Osteoblast (primary cell): Measurements from ENCODE around the gene RTF2. TPM values are rescaled to one million over a fixed set of nuclear protein-coding genes. Genes with fewer than 3 reads are reported as not detected.

ENCODE experiments used
- DNase-seq: peaks from one replicate; pipeline ENCODE4 v3.0.0; 2011; ENCODE audit warnings: low spot score, mixed read lengths; ENCODE audit not compliant: insufficient read length; ENCODE audit errors: missing footprints
- H2AFZ ChIP-seq: 2 replicates; pipeline ENCODE4 v1.6.0; 2011; ENCODE audit warnings: mild to moderate bottlenecking, low read length
- H3K27ac ChIP-seq: 2 replicates; pipeline ENCODE4 v1.5.1; 2011; ENCODE audit warnings: mild to moderate bottlenecking, low read depth, low read length, moderate library complexity
- H3K27me3 ChIP-seq: 2 replicates; pipeline ENCODE4 v1.6.0; 2012; ENCODE audit warnings: mild to moderate bottlenecking, control low read depth, inconsistent platforms, low read length, moderate library complexity; ENCODE audit not compliant: insufficient read depth
- H3K36me3 ChIP-seq: 2 replicates; pipeline ENCODE4 v1.5.1; 2011; ENCODE audit warnings: mild to moderate bottlenecking, low read length, control low read depth, moderate library complexity; ENCODE audit not compliant: insufficient read depth
- H3K4me1 ChIP-seq: 2 replicates; pipeline ENCODE4 v1.5.1; 2011; ENCODE audit warnings: mild to moderate bottlenecking, low read length, control low read depth, moderate library complexity; ENCODE audit not compliant: insufficient read depth
- H3K4me2 ChIP-seq: 2 replicates; pipeline ENCODE4 v1.6.0; 2011; ENCODE audit warnings: mild to moderate bottlenecking, low read length; ENCODE audit not compliant: insufficient read depth
- H3K4me3 ChIP-seq: fragments of 200-600 bp; sonication (generic); 3 replicates; pipeline ENCODE4 v1.5.1; 2012; ENCODE audit warnings: mild to moderate bottlenecking, low read length, inconsistent platforms; ENCODE audit not compliant: insufficient read depth
- H3K79me2 ChIP-seq: 2 replicates; pipeline ENCODE4 v1.6.0; 2012; ENCODE audit warnings: mild to moderate bottlenecking, low read length, control low read depth, inconsistent platforms; ENCODE audit not compliant: insufficient read depth
- H3K9me3 ChIP-seq: 2 replicates; pipeline ENCODE4 v1.5.1; 2011; ENCODE audit warnings: low read depth, low read length, control low read depth
- H4K20me1 ChIP-seq: 2 replicates; pipeline ENCODE4 v1.6.0; 2012; ENCODE audit warnings: mild to moderate bottlenecking, low read length, control low read depth; ENCODE audit not compliant: insufficient read depth
- total RNA-seq: library from RNA; depleted of rRNA; stranded (reverse); fragments of >200 nt; gene quantifications from 2 replicates; pipeline ENCODE4 v1.2.3, GENCODE V29; 2012
- TF ChIP-seq, protein P1 (sequence below): IDR thresholded peaks from 2 replicates; pipeline ENCODE4 v1.5.1; 2011; ENCODE audit warnings: mild to moderate bottlenecking, low read depth, low read length, moderate library complexity; ENCODE audit errors: extremely low read depth

RTF2 gene
- total RNA-seq, 1 donor = 69.1 TPM

DNA sequence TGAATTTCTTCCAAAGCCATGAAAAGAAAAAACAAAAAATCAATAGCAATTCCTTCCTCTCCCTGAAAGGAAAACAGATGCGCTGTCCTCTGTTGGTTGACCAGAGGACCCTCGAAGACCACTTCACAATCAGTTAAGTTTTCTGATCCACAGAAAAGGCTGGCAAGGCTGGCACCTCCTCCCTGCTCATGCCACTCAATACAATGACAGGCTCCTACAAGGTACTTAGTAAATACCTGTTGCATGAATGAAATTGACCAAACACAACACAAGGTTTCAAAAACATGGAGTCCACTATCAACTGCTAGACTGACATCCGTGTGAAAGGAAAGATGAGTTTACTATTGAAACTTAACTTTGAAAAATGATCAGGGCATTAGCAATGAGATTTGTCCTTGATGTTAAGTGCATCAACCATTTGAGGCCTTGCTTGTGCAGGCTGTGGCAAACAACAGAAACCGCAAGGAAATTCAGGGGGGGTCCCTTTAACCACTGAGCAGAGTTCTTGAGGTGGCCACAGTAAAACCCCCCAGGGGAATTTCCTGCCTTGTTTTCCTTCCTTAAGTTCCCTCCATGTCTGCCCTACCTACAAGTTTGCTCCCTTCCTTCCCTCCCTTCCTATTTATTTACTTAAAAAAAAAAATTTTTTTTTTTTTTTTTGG lies 27.9 kb upstream of the RTF2 start:
- Histone ChIP-seq H3K27ac (peak overlapping the region; percentile 85), H3K27me3 (no peaks in the 10 kb centered on the region), H3K9me3 (no peaks in the 10 kb centered on the region), H3K79me2 (no peaks in the 10 kb centered on the region), H4K20me1 (no peaks in the 10 kb centered on the region), H2AFZ (peak overlapping the region; percentile 21), H3K36me3 (no peaks in the 10 kb centered on the region), H3K4me2 (peak overlapping the region; percentile 29), H3K4me1 (peaks cover 20% of the 10 kb centered on the region), H3K4me3 (no peak overlapping the region)
- TF ChIP-seq, protein P1, sequence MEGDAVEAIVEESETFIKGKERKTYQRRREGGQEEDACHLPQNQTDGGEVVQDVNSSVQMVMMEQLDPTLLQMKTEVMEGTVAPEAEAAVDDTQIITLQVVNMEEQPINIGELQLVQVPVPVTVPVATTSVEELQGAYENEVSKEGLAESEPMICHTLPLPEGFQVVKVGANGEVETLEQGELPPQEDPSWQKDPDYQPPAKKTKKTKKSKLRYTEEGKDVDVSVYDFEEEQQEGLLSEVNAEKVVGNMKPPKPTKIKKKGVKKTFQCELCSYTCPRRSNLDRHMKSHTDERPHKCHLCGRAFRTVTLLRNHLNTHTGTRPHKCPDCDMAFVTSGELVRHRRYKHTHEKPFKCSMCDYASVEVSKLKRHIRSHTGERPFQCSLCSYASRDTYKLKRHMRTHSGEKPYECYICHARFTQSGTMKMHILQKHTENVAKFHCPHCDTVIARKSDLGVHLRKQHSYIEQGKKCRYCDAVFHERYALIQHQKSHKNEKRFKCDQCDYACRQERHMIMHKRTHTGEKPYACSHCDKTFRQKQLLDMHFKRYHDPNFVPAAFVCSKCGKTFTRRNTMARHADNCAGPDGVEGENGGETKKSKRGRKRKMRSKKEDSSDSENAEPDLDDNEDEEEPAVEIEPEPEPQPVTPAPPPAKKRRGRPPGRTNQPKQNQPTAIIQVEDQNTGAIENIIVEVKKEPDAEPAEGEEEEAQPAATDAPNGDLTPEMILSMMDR = no peak
- no peak for DNase-seq

DNA sequence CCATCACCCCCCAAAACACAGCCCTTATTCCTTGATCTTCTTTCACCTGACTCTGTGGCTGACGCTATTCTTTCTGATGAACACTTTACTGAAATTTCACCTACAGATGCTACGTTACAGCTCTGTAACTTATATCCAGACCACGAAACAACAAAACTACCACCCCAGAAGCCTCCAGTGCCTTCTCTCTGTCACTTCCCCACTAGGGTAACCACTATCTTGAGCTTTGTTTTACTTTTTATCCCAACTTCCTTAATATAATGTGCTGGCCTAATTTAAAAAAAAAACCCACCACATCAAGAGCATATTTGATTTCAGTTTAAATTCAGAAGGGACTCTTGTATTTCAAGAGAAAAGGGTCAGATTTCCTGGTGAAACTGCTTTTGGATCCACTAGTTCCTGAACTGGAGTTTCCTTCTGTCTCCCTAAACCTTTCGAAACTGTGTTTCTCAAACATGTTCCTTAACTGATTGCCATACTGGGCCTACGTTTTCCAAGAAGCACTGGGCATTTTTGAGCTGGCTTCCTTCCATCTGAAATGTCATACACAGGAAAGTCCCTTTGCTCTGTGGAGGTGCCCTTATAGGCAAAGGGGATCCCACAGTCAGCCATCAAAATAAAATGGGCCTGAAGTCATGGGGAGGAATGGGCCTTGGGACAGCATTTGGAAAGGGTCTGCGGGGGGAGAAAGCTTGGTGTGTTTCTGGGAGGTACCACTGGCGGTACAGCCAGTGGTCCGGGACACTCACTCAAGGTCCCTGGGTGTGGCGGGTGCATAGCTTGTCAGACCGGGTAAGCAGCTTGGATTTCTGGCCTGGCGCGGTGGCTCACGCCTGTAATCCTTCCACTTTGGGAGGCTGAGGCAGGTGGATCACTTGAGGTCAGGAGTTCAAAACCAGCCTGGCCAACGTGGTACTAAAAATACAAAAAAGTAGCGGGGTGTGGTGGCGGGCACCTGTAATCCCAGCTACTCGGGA lies 25.8 kb upstream of the RTF2 start:
- H3K36me3 ChIP-seq = no peaks in the 10 kb centered on the region
- H3K27ac ChIP-seq = no peak overlapping the region
- no peak overlapping the region for H3K4me2 ChIP-seq
- H3K27me3 ChIP-seq = no peaks in the 10 kb centered on the region
- no peaks in the 10 kb centered on the region for H3K9me3 ChIP-seq
- H4K20me1 ChIP-seq = no peaks in the 10 kb centered on the region
- no peak for DNase-seq
- TF ChIP-seq, protein P1 = no peak
- H3K4me3 ChIP-seq = no peak overlapping the region
- no peaks in the 10 kb centered on the region for H3K79me2 ChIP-seq
- H3K4me1 ChIP-seq = peaks cover 20% of the 10 kb centered on the region
- peak overlapping the region; percentile 8 for H2AFZ ChIP-seq

DNA sequence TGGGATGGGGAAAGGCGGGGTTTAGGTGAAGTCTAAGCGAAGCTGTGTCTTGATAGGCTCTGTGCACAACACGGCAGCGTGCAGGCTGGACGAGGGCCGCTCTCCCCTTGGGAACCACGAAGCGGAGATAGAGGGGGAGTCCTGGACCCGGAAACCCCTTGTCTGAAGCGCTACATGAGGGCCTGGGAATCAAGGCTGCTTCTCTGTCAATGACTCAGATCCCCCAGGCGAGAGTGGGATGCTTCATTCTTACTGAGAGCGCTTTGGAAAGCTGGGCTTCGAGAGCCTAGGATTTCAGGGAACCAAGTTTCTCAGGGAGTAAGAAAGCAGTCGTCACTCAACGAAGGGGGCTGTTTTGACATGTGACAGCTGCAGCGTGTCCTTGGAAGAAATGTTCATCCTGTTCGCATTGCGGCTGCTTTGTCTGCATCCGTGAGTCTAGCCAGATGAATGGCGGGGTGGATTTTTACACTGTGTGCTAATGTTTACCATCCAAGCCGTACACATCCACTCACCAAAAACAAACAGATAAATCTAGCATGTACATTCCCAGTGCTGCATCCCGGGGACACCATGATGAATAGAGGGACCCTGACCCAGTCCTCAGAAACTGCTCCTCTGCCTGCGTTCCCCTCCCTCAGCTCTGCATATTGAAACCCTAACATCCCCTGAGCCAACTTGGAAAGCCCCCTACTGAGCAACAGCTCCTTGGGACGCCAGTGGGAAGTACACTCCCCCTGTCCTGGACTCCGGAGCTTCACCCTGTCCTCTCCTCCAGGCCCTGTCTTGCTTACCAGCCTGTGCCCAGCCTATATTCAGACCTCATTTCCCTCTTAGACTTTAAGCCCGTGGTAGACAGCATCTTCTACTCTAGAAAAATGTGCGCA lies 24.5 kb upstream of the RTF2 start:
- DNase-seq = no peak
- Histone ChIP-seq H3K27me3 (no peaks in the 10 kb centered on the region), H3K4me1 (peaks cover 18% of the 10 kb centered on the region), H2AFZ (no peak overlapping the region), H4K20me1 (no peaks in the 10 kb centered on the region), H3K4me2 (no peak overlapping the region), H3K79me2 (no peaks in the 10 kb centered on the region), H3K4me3 (no peak overlapping the region), H3K27ac (no peak overlapping the region), H3K36me3 (no peaks in the 10 kb centered on the region), H3K9me3 (no peaks in the 10 kb centered on the region)
- TF ChIP-seq, protein P1 = no peak
